Panc1 (cell line): ENCODE data around the gene TPSB2. TPM values are rescaled to one million over a fixed set of nuclear protein-coding genes. Genes with fewer than 3 reads are reported as not detected.

Experiments
- ATAC-seq: fragments of 200-7000 bp; cut with Tn5 transposase; 2 replicates; pipeline ENCODE4 v1.9.1; 2020; ENCODE audit warnings: mild to moderate bottlenecking, moderate library complexity
- BruUV-seq: library from RNA; stranded (reverse); fragments of 400-500 nt; replicated peaks from 2 replicates; lab custom pipeline; 2021; lab: Mats Ljungman, UMichigan
- CTCF ChIA-PET: fragments of 300-600 bp; sonication (Branson Sonifier 250); formaldehyde crosslinking; loops from one replicate; lab custom pipeline; 2022; ENCODE audit warnings: antibody characterized with exemption; lab: Charles Lee
- POLR2A ChIA-PET: fragments of 300-600 bp; sonication (Branson Sonifier 250); formaldehyde crosslinking; loops from one replicate; lab custom pipeline; 2022; ENCODE audit warnings: antibody characterized with exemption; lab: Charles Lee
- DNase-seq: peaks from one replicate; pipeline ENCODE4 v3.0.0-alpha.2; 2010; ENCODE audit warnings: low read depth, low spot score
- H3K27ac ChIP-seq: 2 replicates; pipeline ENCODE4 v1.5.1; 2011; ENCODE audit warnings: mild to moderate bottlenecking, low read length, inconsistent platforms
- H3K27me3 ChIP-seq: fragments of 200-500 bp; sonication (Bioruptor generic); 2 replicates; pipeline ENCODE4 v1.6.0; 2014; ENCODE audit warnings: low read length, inconsistent platforms; ENCODE audit not compliant: control insufficient read depth, insufficient read depth
- H3K36me3 ChIP-seq: fragments of 200-500 bp; sonication (Bioruptor generic); 2 replicates; pipeline ENCODE4 v1.5.1; 2014; ENCODE audit warnings: inconsistent platforms, mild to moderate bottlenecking, low read length, moderate library complexity; ENCODE audit not compliant: control insufficient read depth, insufficient read depth
- H3K4me1 ChIP-seq: 2 replicates; pipeline ENCODE4 v1.5.1; 2011; ENCODE audit warnings: inconsistent platforms, mild to moderate bottlenecking, low read length, moderate library complexity; ENCODE audit not compliant: control insufficient read depth, insufficient read depth
- H3K4me3 ChIP-seq, 2 experiments: 2 replicates each; pipeline ENCODE4 v1.5.1; 2011 to 2012; ENCODE audit warnings: low read depth in 2 of 2, low read length in 2 of 2, mild to moderate bottlenecking in 2 of 2, inconsistent platforms in 1 of 2, moderate library complexity in 1 of 2
- H3K9me3 ChIP-seq: fragments of 200-500 bp; sonication (Bioruptor generic); 2 replicates; pipeline ENCODE4 v1.5.1; 2014; ENCODE audit warnings: low read depth, mild to moderate bottlenecking, inconsistent platforms, low read length, moderate library complexity; ENCODE audit not compliant: control insufficient read depth, insufficient read depth
- POLR2AphosphoS5 ChIP-seq: IDR thresholded peaks from 2 replicates; pipeline ENCODE4 v1.6.1; 2012; ENCODE audit warnings: mild to moderate bottlenecking, low read depth, low read length, moderate library complexity
- SIN3A ChIP-seq: IDR thresholded peaks from 2 replicates; pipeline ENCODE4 v1.6.1; 2012; ENCODE audit warnings: low read depth, mild to moderate bottlenecking, low read length, moderate library complexity, borderline replicate concordance; ENCODE audit not compliant: insufficient read depth
- TCF7L2 ChIP-seq: IDR thresholded peaks from 2 replicates; pipeline ENCODE4 v1.6.1; 2011; ENCODE audit warnings: mild to moderate bottlenecking, low read depth, low read length, inconsistent platforms
- in situ Hi-C: cut with HindIII; loops from 2 replicates; pipeline ENCODE4 v1.10.0; 2016; ENCODE audit warnings: low sequenced_read_pairs, low pct_unique_long_range_greater_than_20kb
- intact Hi-C: fragments of 100-400 bp; cut with micrococcal nuclease; formaldehyde crosslinking; loops from one replicate; pipeline ENCODE4 v1.10.0; 2022; ENCODE audit not compliant: unreplicated experiment
- total RNA-seq: library from RNA; stranded (reverse); gene quantifications from one replicate; pipeline ENCODE4 v1.2.1, GENCODE V29; 2021; ENCODE audit not compliant: unreplicated experiment
- TF ChIP-seq, protein P1 (sequence below): fragments of 450-650 bp; IDR thresholded peaks from 2 replicates; pipeline ENCODE4 v1.5.1; 2017; ENCODE audit warnings: mild to moderate bottlenecking
- TF ChIP-seq, protein P2 (sequence below), 2 experiments: IDR thresholded peaks; 2 replicates each; pipeline ENCODE4 v1.6.1; 2011 to 2012; ENCODE audit warnings: low read depth in 2 of 2, control low read depth in 1 of 2, low read length in 1 of 2, mild to moderate bottlenecking in 1 of 2, moderate library complexity in 1 of 2; ENCODE audit not compliant: insufficient read depth in 1 of 2

TPSB2 gene
- total RNA-seq, 1 experiment from 2014 or later, result 0.57 TPM

GRCh38 chr16:1194665-1195392 is 35.2 kb downstream of the TPSB2 start:
- peaks cover 34% of the 10 kb centered on the region for H3K4me1 ChIP-seq
- no peak overlapping the region for H3K27ac ChIP-seq
- ChIA-PET POLR2A (no interaction called here), CTCF (interaction anchor here (1.1 kb wide), 1 partner anchor 89 kb away, joined by 3 read pairs; no protein-coding TSS in a partner anchor)
- TF ChIP-seq, protein P1, sequence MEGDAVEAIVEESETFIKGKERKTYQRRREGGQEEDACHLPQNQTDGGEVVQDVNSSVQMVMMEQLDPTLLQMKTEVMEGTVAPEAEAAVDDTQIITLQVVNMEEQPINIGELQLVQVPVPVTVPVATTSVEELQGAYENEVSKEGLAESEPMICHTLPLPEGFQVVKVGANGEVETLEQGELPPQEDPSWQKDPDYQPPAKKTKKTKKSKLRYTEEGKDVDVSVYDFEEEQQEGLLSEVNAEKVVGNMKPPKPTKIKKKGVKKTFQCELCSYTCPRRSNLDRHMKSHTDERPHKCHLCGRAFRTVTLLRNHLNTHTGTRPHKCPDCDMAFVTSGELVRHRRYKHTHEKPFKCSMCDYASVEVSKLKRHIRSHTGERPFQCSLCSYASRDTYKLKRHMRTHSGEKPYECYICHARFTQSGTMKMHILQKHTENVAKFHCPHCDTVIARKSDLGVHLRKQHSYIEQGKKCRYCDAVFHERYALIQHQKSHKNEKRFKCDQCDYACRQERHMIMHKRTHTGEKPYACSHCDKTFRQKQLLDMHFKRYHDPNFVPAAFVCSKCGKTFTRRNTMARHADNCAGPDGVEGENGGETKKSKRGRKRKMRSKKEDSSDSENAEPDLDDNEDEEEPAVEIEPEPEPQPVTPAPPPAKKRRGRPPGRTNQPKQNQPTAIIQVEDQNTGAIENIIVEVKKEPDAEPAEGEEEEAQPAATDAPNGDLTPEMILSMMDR, result peak; percentile 96
- no peak for TF ChIP-seq TCF7L2
- no peaks in the 10 kb centered on the region for H3K36me3 ChIP-seq
- peak overlapping the region in 1 of 2 experiments; percentile 23; a peak in 1 of 4 replicates for H3K4me3 ChIP-seq
- DNase-seq, result no peak
- in situ Hi-C loops (no loop called here), intact Hi-C loops (loop anchor here (2.0 kb wide), 1 partner anchor 88 kb away; no protein-coding TSS in a partner anchor)
- H3K9me3 ChIP-seq, result no peaks in the 10 kb centered on the region
- ATAC-seq, result no peak
- BruUV-seq, result no TSS peak
- H3K27me3 ChIP-seq, result no peaks in the 10 kb centered on the region

DNA sequence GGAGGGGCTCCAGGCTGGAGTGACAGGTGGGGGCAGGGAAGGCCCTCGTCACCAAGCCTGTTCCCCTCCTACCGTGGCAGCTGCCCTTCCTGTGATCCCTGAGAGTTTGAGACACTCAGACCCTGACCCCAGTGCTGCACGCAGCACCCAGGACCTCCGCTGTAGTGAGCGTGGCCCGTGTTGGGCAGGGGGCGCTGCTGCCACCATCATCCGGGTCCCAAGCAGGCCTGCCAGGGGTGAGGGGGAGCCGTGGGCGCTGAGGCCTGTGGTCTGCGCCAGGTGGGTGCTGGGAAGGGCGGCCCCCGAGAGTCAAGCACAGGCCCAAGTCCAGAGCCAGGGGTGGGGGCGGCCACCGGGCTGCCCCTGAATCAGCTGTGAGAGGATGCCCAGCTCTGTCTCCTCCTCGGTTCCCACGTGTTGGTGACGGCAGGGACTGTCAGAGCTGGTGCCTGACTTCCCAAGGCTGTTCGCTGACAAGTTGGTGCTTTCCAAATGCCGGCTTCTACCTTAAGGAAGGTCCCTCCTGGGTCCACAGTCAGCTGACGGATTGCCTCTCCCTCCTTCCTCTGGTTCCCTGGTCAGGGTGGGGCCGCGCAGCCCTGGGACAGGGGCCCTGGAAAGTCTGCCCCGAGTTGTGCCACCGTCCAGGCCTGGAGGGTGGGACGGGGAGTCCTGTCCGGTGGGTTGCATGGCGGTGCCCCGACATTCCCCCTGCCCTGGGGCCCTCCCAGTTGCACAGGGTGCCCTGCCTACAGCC is 36.0 kb downstream of the TPSB2 start:
- in situ Hi-C loops (no loop called here), intact Hi-C loops (loop anchor here (2.0 kb wide), 1 partner anchor 87 kb away; no protein-coding TSS in a partner anchor)
- CTCF ChIA-PET, result interaction anchor here (0.7 to 1.1 kb wide), 2 partner anchors 83 to 88 kb away, joined by 3 read pairs; no protein-coding TSS in a partner anchor
- Histone ChIP-seq H3K4me3 (no peak overlapping the region), H3K27me3 (no peaks in the 10 kb centered on the region), H3K9me3 (no peaks in the 10 kb centered on the region), H3K4me1 (peaks cover 34% of the 10 kb centered on the region), H3K27ac (0 out of 2 replicates have a peak overlapping the region, but pooled peaks have one; percentile 30), H3K36me3 (no peaks in the 10 kb centered on the region)
- no peak for DNase-seq
- BruUV-seq, result no TSS peak
- peak; percentile 35 for ATAC-seq
- no peak for TF ChIP-seq POLR2AphosphoS5
- TF ChIP-seq, protein P2, sequence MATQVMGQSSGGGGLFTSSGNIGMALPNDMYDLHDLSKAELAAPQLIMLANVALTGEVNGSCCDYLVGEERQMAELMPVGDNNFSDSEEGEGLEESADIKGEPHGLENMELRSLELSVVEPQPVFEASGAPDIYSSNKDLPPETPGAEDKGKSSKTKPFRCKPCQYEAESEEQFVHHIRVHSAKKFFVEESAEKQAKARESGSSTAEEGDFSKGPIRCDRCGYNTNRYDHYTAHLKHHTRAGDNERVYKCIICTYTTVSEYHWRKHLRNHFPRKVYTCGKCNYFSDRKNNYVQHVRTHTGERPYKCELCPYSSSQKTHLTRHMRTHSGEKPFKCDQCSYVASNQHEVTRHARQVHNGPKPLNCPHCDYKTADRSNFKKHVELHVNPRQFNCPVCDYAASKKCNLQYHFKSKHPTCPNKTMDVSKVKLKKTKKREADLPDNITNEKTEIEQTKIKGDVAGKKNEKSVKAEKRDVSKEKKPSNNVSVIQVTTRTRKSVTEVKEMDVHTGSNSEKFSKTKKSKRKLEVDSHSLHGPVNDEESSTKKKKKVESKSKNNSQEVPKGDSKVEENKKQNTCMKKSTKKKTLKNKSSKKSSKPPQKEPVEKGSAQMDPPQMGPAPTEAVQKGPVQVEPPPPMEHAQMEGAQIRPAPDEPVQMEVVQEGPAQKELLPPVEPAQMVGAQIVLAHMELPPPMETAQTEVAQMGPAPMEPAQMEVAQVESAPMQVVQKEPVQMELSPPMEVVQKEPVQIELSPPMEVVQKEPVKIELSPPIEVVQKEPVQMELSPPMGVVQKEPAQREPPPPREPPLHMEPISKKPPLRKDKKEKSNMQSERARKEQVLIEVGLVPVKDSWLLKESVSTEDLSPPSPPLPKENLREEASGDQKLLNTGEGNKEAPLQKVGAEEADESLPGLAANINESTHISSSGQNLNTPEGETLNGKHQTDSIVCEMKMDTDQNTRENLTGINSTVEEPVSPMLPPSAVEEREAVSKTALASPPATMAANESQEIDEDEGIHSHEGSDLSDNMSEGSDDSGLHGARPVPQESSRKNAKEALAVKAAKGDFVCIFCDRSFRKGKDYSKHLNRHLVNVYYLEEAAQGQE (IDR thresholded peaks at IDR 0.05; ENCODE audit: insufficient read depth in 1 of 2, low read depth in 2 of 2, low read length in 1 of 2), result no peak
- no peak for TF ChIP-seq SIN3A
- TF ChIP-seq, protein P1, result no peak
- no peak for TF ChIP-seq TCF7L2
- POLR2A ChIA-PET, result no interaction called here
